Measurements from ENCODE around the gene FBXL15. TPM values are rescaled to one million over a fixed set of nuclear protein-coding genes. Genes with fewer than 3 reads are reported as not detected.

The FBXL15 gene
- total and polyA plus RNA-seq, 2 of the 13 experiments (the other 11 are each of a cell fraction or from before 2014, with no cell fraction given) = 4.3 to 8.3 TPM

- TF ChIP-seq TCF7 (IDR thresholded peaks at IDR 0.05; ENCODE audit: low read depth) (no peak), ZNF180 (CRISPR knock-in tag; IDR thresholded peaks at IDR 0.05; ENCODE audit: borderline replicate concordance, low read depth) (no peak), FLYWCH1 (CRISPR knock-in tag; IDR thresholded peaks at IDR 0.05) (no peak), KDM4B (CRISPR knock-in tag; IDR thresholded peaks at IDR 0.05) (0 out of 2 replicates have a peak, but pooled peaks have one; percentile 13), ZFX (CRISPR knock-in tag; IDR thresholded peaks at IDR 0.05; ENCODE audit: low read depth) (no peak; the same call in 1 of the 2 replicates), ZNF878 (CRISPR knock-in tag; IDR thresholded peaks at IDR 0.05) (peak; percentile 89)
These were observed 26.4 kb upstream of the FBXL15 start (continued) for GRCh38 chr10:102394079-102394800.

GRCh38 chr10:102394801-102395399, 25.7 kb upstream of the FBXL15 start:
- no peak for DNase-seq (ENCODE audit: low spot score)
- intact Hi-C loops (cut with micrococcal nuclease; ENCODE audit: unreplicated experiment) = loop anchor here (1.0 to 2.0 kb wide), 2 partner anchors 26 to 84 kb away; partner anchors contain the start of gene FBXL15
- in situ Hi-C loops (cut with HindIII; ENCODE audit: extremely low pct_ligation_motif_present, low pct_unique_long_range_greater_than_20kb) = no loop called here
- Histone ChIP-seq H3K27ac (ENCODE audit: extremely low read length, insufficient read depth, low read length) (peak overlapping the region; percentile 66), H4K20me1 (ENCODE audit: insufficient read depth, low read length) (no peaks in the 10 kb centered on the region), H3K4me1 (ENCODE audit: insufficient read depth, low read length) (peaks cover 48% of the 10 kb centered on the region), H2AFZ (ENCODE audit: low read length) (no peak overlapping the region), H3K79me2 (ENCODE audit: insufficient read depth, low read length) (peaks cover 3% of the 10 kb centered on the region), H3K36me3 (replicated peaks in 1 of 2; ENCODE audit: control insufficient read depth in 1 of 2, insufficient read depth in 2 of 2, low read length in 2 of 2) (no peaks in the 10 kb centered on the region), H3K9ac (ENCODE audit: insufficient read depth, low read depth, low read length) (peak overlapping the region; percentile 68), H3K4me3 (replicated peaks in 1 of 3; ENCODE audit: insufficient read depth in 1 of 3, low read depth in 2 of 3, low read length in 3 of 3) (peak overlapping the region; percentile 69 to 82 (median 79)), H3K4me2 (ENCODE audit: low read depth, low read length) (peak overlapping the region; percentile 98), H3K27me3 (ENCODE audit: control insufficient read depth in 1 of 2, insufficient read depth in 2 of 2, low read length in 2 of 2) (peaks cover 0 to 11% of the 10 kb centered on the region in 2 experiments; a peak in 2 of 5 replicates), H3K9me3 (ENCODE audit: low read length) (no peaks in the 10 kb centered on the region)
- FAIRE-seq = no peak
- BruUV-seq (replicated peaks) = TSS peak; percentile 66
- under 1% methylated on average over 17 of the region's 35 CpGs for WGBS (ENCODE audit: low lambda C conversion rate)
- ChIA-PET CTCF (ENCODE audit: low intra/inter-chr PET ratio, low total read pairs) (interaction anchor here (1.3 to 1.9 kb wide), 3 partner anchors 9 to 84 kb away, joined by 3 to 11 read pairs (median 5); no protein-coding TSS in a partner anchor), POLR2A (interaction anchor here (0.9 to 2.3 kb wide), 9 partner anchors 8 to 169 kb away, joined by 3 to 12 read pairs (median 6); partner anchors contain the start of genes CUEDC2, ELOVL3 and FBXL15)
- ATAC-seq = peak; percentile 6
- TF ChIP-seq RCOR2 (CRISPR knock-in tag; IDR thresholded peaks at IDR 0.05) (no peak), ZNF432 (CRISPR knock-in tag; IDR thresholded peaks at IDR 0.05; ENCODE audit: borderline replicate concordance) (no peak), ZNF468 (CRISPR knock-in tag; IDR thresholded peaks at IDR 0.05) (no peak), IKZF1 (IDR thresholded peaks at IDR 0.05) (no peak), RBM39 (IDR thresholded peaks at IDR 0.05; ENCODE audit: low read depth, low read length, poor library complexity, severe bottlenecking) (no peak), FOXO1 (CRISPR knock-in tag; IDR thresholded peaks at IDR 0.05) (no peak), GATAD1 (CRISPR knock-in tag; IDR thresholded peaks at IDR 0.05) (0 out of 2 replicates have a peak, but pooled peaks have one; percentile 4), MTF2 (CRISPR knock-in tag; IDR thresholded peaks at IDR 0.05; ENCODE audit: borderline replicate concordance) (no peak), DZIP1 (CRISPR knock-in tag; IDR thresholded peaks at IDR 0.05) (no peak), CCDC6 (CRISPR knock-in tag; IDR thresholded peaks at IDR 0.05) (no peak), PPARG (CRISPR knock-in tag; conservative IDR thresholded peaks at IDR 0.05) (no peak), RBFOX2 (IDR thresholded peaks at IDR 0.05; ENCODE audit: low read depth, low read length) (no peak), ZNF644 (CRISPR knock-in tag; IDR thresholded peaks at IDR 0.05; ENCODE audit: low read depth) (no peak)
- TF ChIP-seq, protein P1, sequence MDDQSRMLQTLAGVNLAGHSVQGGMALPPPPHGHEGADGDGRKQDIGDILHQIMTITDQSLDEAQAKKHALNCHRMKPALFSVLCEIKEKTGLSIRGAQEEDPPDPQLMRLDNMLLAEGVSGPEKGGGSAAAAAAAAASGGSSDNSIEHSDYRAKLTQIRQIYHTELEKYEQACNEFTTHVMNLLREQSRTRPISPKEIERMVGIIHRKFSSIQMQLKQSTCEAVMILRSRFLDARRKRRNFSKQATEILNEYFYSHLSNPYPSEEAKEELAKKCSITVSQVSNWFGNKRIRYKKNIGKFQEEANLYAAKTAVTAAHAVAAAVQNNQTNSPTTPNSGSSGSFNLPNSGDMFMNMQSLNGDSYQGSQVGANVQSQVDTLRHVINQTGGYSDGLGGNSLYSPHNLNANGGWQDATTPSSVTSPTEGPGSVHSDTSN (CRISPR knock-in tag; IDR thresholded peaks at IDR 0.05; ENCODE audit: borderline replicate concordance) = no peak

All from HepG2 (cell line).